Measurements from ENCODE around the gene CAB39L.

GRCh38 chr13:49279885-49280284 lies 164.0 kb downstream of the CAB39L start:
- TF ChIP-seq, protein P1, sequence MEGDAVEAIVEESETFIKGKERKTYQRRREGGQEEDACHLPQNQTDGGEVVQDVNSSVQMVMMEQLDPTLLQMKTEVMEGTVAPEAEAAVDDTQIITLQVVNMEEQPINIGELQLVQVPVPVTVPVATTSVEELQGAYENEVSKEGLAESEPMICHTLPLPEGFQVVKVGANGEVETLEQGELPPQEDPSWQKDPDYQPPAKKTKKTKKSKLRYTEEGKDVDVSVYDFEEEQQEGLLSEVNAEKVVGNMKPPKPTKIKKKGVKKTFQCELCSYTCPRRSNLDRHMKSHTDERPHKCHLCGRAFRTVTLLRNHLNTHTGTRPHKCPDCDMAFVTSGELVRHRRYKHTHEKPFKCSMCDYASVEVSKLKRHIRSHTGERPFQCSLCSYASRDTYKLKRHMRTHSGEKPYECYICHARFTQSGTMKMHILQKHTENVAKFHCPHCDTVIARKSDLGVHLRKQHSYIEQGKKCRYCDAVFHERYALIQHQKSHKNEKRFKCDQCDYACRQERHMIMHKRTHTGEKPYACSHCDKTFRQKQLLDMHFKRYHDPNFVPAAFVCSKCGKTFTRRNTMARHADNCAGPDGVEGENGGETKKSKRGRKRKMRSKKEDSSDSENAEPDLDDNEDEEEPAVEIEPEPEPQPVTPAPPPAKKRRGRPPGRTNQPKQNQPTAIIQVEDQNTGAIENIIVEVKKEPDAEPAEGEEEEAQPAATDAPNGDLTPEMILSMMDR (conservative IDR thresholded peaks at IDR 0.05; ENCODE audit: low read depth in 2 of 2): no peak
- TF ChIP-seq POLR2AphosphoS5 (IDR thresholded peaks at IDR 0.05; ENCODE audit: low read depth): no peak
- no peak for TF ChIP-seq EZH2 (IDR thresholded peaks at IDR 0.05; ENCODE audit: low read depth, unreplicated experiment)
- no peak for TF ChIP-seq STAT1 (IDR thresholded peaks at IDR 0.05; ENCODE audit: unreplicated experiment)
- TF ChIP-seq JUNB (IDR thresholded peaks at IDR 0.05; ENCODE audit: unreplicated experiment): no peak
- TF ChIP-seq REST (IDR thresholded peaks at IDR 0.05; ENCODE audit: unreplicated experiment): no peak
- TF ChIP-seq ZNF462 (CRISPR knock-in tag; IDR thresholded peaks at IDR 0.05): no peak
- TF ChIP-seq EZH2phosphoT487 (IDR thresholded peaks at IDR 0.05; ENCODE audit: unreplicated experiment): no peak
- no peak for TF ChIP-seq NANOG (IDR thresholded peaks at IDR 0.05; ENCODE audit: borderline replicate concordance)

Measured in GM23338 (cell line).